Prostate gland (tissue), 2 donors: ENCODE data around the gene HPS5. TPM values are rescaled to one million over a fixed set of nuclear protein-coding genes. Genes with fewer than 3 reads are reported as not detected.

Experiments
- DNase-seq: peaks from one replicate; pipeline ENCODE4 v3.0.0-alpha.2; 2019; ENCODE audit warnings: low spot score
- H3K27ac ChIP-seq, 2 donors: fragments of 200-600 bp; sonication (generic); 2 replicates each; pipeline ENCODE4 v1.5.1; 2017 to 2019
- H3K27me3 ChIP-seq: fragments of 200-600 bp; sonication (generic); replicated peaks from 2 replicates; pipeline ENCODE4 v1.5.1; 2019; ENCODE audit not compliant: insufficient read depth
- H3K36me3 ChIP-seq, 2 donors: fragments of 200-600 bp; sonication (generic); 1 replicate in 1 of 2; 2 replicates in 1 of 2; pipeline versions ENCODE4 v1.5.1 to v1.8.1; 2017 to 2019
- H3K4me1 ChIP-seq: fragments of 200-600 bp; sonication (generic); replicated peaks from 2 replicates; pipeline ENCODE4 v1.5.1; 2019
- H3K4me3 ChIP-seq, 2 donors: fragments of 200-600 bp; sonication (generic); 2 replicates each; pipeline ENCODE4 v1.5.1; 2017 to 2019
- H3K9me3 ChIP-seq: fragments of 200-600 bp; sonication (generic); 2 replicates; pipeline ENCODE4 v1.5.1; 2017
- CTCF ChIP-seq, 4 experiments: fragments of 200-600 bp in 2 of 4; fragments of 450-650 bp in 2 of 4; sonication (generic) in 2 of 4; IDR thresholded peaks; 1 replicate in 3 of 4; 2 replicates in 1 of 4; pipeline ENCODE4 v1.5.1; 2016 to 2019; ENCODE audit warnings: antibody characterized with exemption in 4 of 4, mild to moderate bottlenecking in 2 of 4, moderate library complexity in 2 of 4
- POLR2A ChIP-seq: fragments of 450-650 bp; IDR thresholded peaks from one replicate; pipeline ENCODE4 v1.6.1; 2016; ENCODE audit warnings: antibody characterized with exemption, mild to moderate bottlenecking
- POLR2AphosphoS5 ChIP-seq: sonication (generic); formaldehyde crosslinking; IDR thresholded peaks from one replicate; pipeline ENCODE4 v1.6.1; 2017; ENCODE audit warnings: antibody characterized with exemption
- WGBS: methylation state at CpG from one replicate; pipeline ENCODE4 v1.1.5; 2018; 5-methylcytosine and 5-hydroxymethylcytosine counted together
- intact Hi-C: fragments of 100-400 bp; cut with DNase I; formaldehyde crosslinking; loops from one replicate; pipeline ENCODE4 v1.14.2; 2022
- total RNA-seq, 2 donors: library from RNA; depleted of rRNA; stranded (reverse); fragments of >200 nt; gene quantifications; one replicate each; pipeline ENCODE4 v1.1.0, GENCODE V29; 2016

The HPS5 gene
- total RNA-seq, 2 donors from 2014 or later = 20.5 to 56.0 TPM

- no peaks in the 10 kb centered on the region for H3K9me3 ChIP-seq
- no peak overlapping the region for H3K27ac ChIP-seq
- 89% methylated on average over 4 of the region's 4 CpGs for WGBS
- intact Hi-C loops = no loop called here
- TF ChIP-seq POLR2AphosphoS5 = no peak
- peaks cover 4 to 6% of the 10 kb centered on the region in 2 donors for H3K36me3 ChIP-seq
- H3K27me3 ChIP-seq = no peaks in the 10 kb centered on the region
- no peak for DNase-seq
- H3K4me3 ChIP-seq = no peak overlapping the region
- H3K4me1 ChIP-seq = no peaks in the 10 kb centered on the region
These were observed 44.3 kb upstream of the HPS5 start for GRCh38 chr11:18366286-18366685.

- intact Hi-C loops = no loop called here
- 97% methylated on average over 4 of the region's 4 CpGs for WGBS
- Histone ChIP-seq H3K27ac (no peak overlapping the region), H3K4me1 (no peaks in the 10 kb centered on the region), H3K4me3 (no peak overlapping the region), H3K9me3 (no peaks in the 10 kb centered on the region), H3K36me3 (peaks cover 4 to 11% of the 10 kb centered on the region in 2 donors), H3K27me3 (no peaks in the 10 kb centered on the region)
- TF ChIP-seq CTCF (IDR thresholded peaks at IDR 0.05) = no peak
- no peak for TF ChIP-seq POLR2AphosphoS5
- no peak for TF ChIP-seq POLR2A
- DNase-seq = no peak
These were observed 43.8 kb upstream of the HPS5 start for GRCh38 chr11:18365741-18366140.

GRCh38 chr11:18364495-18365073 lies 42.6 kb upstream of the HPS5 start:
- DNase-seq = no peak
- Histone ChIP-seq H3K4me1 (no peaks in the 10 kb centered on the region), H3K27me3 (no peaks in the 10 kb centered on the region), H3K36me3 (peaks cover 10 to 11% of the 10 kb centered on the region in 2 donors), H3K27ac (no peak overlapping the region), H3K9me3 (no peaks in the 10 kb centered on the region), H3K4me3 (no peak overlapping the region)
- TF ChIP-seq POLR2A (no peak), POLR2AphosphoS5 (no peak), CTCF (IDR thresholded peaks at IDR 0.05) (no peak)
- 78% methylated on average over 4 of the region's 4 CpGs for WGBS
- intact Hi-C loops = no loop called here

- no peak for DNase-seq
- WGBS = 90% methylated on average over 5 of the region's 5 CpGs
- no peak for TF ChIP-seq POLR2AphosphoS5
- no peak for TF ChIP-seq POLR2A
- no peak for TF ChIP-seq CTCF (IDR thresholded peaks at IDR 0.05)
- Histone ChIP-seq H3K4me1 (no peaks in the 10 kb centered on the region), H3K4me3 (no peak overlapping the region), H3K27me3 (no peaks in the 10 kb centered on the region), H3K36me3 (peaks cover 11 to 18% of the 10 kb centered on the region in 2 donors), H3K27ac (no peak overlapping the region), H3K9me3 (no peaks in the 10 kb centered on the region)
- intact Hi-C loops = no loop called here
These were observed 39.2 kb upstream of the HPS5 start for GRCh38 chr11:18361154-18361553.

- WGBS = 94% methylated on average over 4 of the region's 4 CpGs
- DNase-seq = no peak
- intact Hi-C loops = no loop called here
These were observed 36.7 kb upstream of the HPS5 start for GRCh38 chr11:18358646-18359045.

More at GRCh38 chr11:18358646-18359045, 36.7 kb upstream of the HPS5 start:
- H3K27ac ChIP-seq = no peak overlapping the region
- no peaks in the 10 kb centered on the region for H3K4me1 ChIP-seq
- H3K36me3 ChIP-seq = peaks cover 7 to 13% of the 10 kb centered on the region in 2 donors
- no peaks in the 10 kb centered on the region for H3K27me3 ChIP-seq
- H3K4me3 ChIP-seq = no peak overlapping the region
- no peaks in the 10 kb centered on the region for H3K9me3 ChIP-seq
- TF ChIP-seq POLR2AphosphoS5 (no peak), POLR2A (no peak), CTCF (IDR thresholded peaks at IDR 0.05) (no peak)
